Prostate gland (tissue), 2 donors: ENCODE data around the gene NOC4L. TPM values are rescaled to one million over a fixed set of nuclear protein-coding genes. Genes with fewer than 3 reads are reported as not detected.
A peak's percentile ranks its signal among the peaks of the same experiment; 100 is the strongest.

Experiments
- DNase-seq: peaks from one replicate; pipeline ENCODE4 v3.0.0-alpha.2; 2019; ENCODE audit warnings: low spot score
- H3K27ac ChIP-seq, 2 donors: fragments of 200-600 bp; sonication (generic); 2 replicates each; pipeline ENCODE4 v1.5.1; 2017 to 2019
- H3K27me3 ChIP-seq: fragments of 200-600 bp; sonication (generic); replicated peaks from 2 replicates; pipeline ENCODE4 v1.5.1; 2019; ENCODE audit not compliant: insufficient read depth
- H3K36me3 ChIP-seq, 2 donors: fragments of 200-600 bp; sonication (generic); 1 replicate in 1 of 2; 2 replicates in 1 of 2; pipeline versions ENCODE4 v1.5.1 to v1.8.1; 2017 to 2019
- H3K4me1 ChIP-seq: fragments of 200-600 bp; sonication (generic); replicated peaks from 2 replicates; pipeline ENCODE4 v1.5.1; 2019
- H3K4me3 ChIP-seq, 2 donors: fragments of 200-600 bp; sonication (generic); 2 replicates each; pipeline ENCODE4 v1.5.1; 2017 to 2019
- H3K9me3 ChIP-seq: fragments of 200-600 bp; sonication (generic); 2 replicates; pipeline ENCODE4 v1.5.1; 2017
- POLR2A ChIP-seq: fragments of 450-650 bp; IDR thresholded peaks from one replicate; pipeline ENCODE4 v1.6.1; 2016; ENCODE audit warnings: antibody characterized with exemption, mild to moderate bottlenecking
- POLR2AphosphoS5 ChIP-seq: sonication (generic); formaldehyde crosslinking; IDR thresholded peaks from one replicate; pipeline ENCODE4 v1.6.1; 2017; ENCODE audit warnings: antibody characterized with exemption
- WGBS: methylation state at CpG from one replicate; pipeline ENCODE4 v1.1.5; 2018; 5-methylcytosine and 5-hydroxymethylcytosine counted together
- intact Hi-C: fragments of 100-400 bp; cut with DNase I; formaldehyde crosslinking; loops from one replicate; pipeline ENCODE4 v1.14.2; 2022
- total RNA-seq, 2 donors: library from RNA; depleted of rRNA; stranded (reverse); fragments of >200 nt; gene quantifications; one replicate each; pipeline ENCODE4 v1.1.0, GENCODE V29; 2016
- TF ChIP-seq, protein P1 (sequence below), 4 experiments: fragments of 200-600 bp in 2 of 4; fragments of 450-650 bp in 2 of 4; sonication (generic) in 2 of 4; IDR thresholded peaks; 1 replicate in 3 of 4; 2 replicates in 1 of 4; pipeline ENCODE4 v1.5.1; 2016 to 2019; ENCODE audit warnings: antibody characterized with exemption in 4 of 4, mild to moderate bottlenecking in 2 of 4, moderate library complexity in 2 of 4

The NOC4L gene
- total RNA-seq, 2 donors from 2014 or later: 12.4 to 32.5 TPM

DNA sequence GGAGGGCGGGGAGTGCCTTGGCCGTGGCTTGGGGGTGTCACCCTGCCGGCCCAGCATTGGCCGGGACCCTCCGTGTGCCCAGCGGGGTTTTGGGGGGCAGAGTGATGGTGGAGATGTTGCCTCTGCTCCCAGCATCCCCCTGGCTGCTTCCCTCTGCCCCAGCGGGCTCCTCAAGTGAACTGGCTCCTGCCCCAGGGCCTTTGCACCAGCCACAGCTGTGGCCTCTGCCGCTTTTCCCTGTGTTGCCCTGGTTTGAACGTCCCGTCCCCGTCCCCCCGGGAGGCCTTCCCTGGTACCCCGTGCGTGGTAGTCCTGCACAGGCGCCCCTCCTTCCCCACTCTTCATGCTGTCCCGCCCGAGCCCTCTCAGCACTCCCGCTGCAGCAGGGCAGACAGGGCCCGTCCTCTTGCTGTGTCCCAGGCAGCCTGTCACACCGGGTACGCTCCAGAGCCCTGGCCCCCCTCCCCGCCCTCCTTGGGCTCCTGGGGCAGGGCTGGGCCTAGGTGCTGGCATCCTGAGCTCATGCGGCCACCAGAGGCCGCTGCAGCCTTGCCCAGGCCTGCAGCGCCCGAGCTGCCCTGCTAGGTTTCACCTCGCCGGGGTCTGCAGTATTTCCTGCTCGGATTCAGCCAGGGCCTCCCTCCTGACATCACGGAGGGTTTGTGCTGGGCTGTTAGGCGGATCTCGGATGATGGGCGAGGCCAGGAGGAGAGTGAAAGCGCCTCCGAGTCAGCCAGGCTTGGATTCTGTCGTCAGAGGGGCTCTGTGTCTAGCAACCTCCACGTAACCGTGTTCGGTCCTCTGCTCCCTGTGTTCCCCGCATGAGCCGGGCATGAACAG lies 9.5 kb downstream of the NOC4L start:
- Histone ChIP-seq H3K27ac (no peak overlapping the region), H3K27me3 (no peaks in the 10 kb centered on the region), H3K36me3 (no peaks in the 10 kb centered on the region), H3K4me1 (no peaks in the 10 kb centered on the region), H3K9me3 (no peaks in the 10 kb centered on the region), H3K4me3 (no peak overlapping the region)
- WGBS: 37% methylated on average over 41 of the region's 41 CpGs
- peak; percentile 38 for DNase-seq
- intact Hi-C loops: loop anchor here (10.0 kb wide), 4 partner anchors 221 to 461 kb away; partner anchors contain the start of genes LRCOL1 and P2RX2
- no peak for TF ChIP-seq POLR2A
- TF ChIP-seq, protein P1, sequence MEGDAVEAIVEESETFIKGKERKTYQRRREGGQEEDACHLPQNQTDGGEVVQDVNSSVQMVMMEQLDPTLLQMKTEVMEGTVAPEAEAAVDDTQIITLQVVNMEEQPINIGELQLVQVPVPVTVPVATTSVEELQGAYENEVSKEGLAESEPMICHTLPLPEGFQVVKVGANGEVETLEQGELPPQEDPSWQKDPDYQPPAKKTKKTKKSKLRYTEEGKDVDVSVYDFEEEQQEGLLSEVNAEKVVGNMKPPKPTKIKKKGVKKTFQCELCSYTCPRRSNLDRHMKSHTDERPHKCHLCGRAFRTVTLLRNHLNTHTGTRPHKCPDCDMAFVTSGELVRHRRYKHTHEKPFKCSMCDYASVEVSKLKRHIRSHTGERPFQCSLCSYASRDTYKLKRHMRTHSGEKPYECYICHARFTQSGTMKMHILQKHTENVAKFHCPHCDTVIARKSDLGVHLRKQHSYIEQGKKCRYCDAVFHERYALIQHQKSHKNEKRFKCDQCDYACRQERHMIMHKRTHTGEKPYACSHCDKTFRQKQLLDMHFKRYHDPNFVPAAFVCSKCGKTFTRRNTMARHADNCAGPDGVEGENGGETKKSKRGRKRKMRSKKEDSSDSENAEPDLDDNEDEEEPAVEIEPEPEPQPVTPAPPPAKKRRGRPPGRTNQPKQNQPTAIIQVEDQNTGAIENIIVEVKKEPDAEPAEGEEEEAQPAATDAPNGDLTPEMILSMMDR (IDR thresholded peaks at IDR 0.05): peak; percentile 75 to 94 (median 90)

DNA sequence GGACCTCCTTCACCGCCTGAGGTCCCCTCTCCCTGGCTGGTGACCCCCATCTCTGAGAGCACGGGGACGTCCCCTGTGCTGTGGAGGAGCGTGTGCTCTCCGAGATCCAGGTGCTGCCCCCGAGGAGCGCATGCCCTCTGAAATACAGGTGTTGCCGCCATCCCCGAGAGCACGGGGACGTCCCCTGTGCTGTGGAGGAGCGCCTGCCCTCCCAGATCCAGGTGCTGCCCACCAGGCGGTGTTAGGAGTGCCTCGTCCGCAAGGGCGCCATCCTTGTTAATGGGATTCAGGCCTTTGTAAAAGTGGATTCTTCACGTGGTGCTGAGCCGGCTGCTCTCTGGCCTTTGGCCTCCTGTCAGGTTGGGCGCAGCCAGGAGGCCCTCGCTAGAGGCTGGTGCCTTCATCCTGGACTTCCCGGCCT lies 10.1 kb downstream of the NOC4L start:
- H3K36me3 ChIP-seq: no peaks in the 10 kb centered on the region
- H3K27ac ChIP-seq: no peak overlapping the region
- no peak overlapping the region for H3K4me3 ChIP-seq
- H3K27me3 ChIP-seq: no peaks in the 10 kb centered on the region
- whole genome bisulfite sequencing: 73% methylated on average over 20 of the region's 21 CpGs
- no peaks in the 10 kb centered on the region for H3K4me1 ChIP-seq
- TF ChIP-seq POLR2A (no peak), POLR2AphosphoS5 (no peak)
- TF ChIP-seq, protein P1 (IDR thresholded peaks at IDR 0.05): no peak
- intact Hi-C loops: loop anchor here (10.0 kb wide), 4 partner anchors 220 to 460 kb away; partner anchors contain the start of genes LRCOL1 and P2RX2
- no peaks in the 10 kb centered on the region for H3K9me3 ChIP-seq
- DNase-seq: no peak

DNA sequence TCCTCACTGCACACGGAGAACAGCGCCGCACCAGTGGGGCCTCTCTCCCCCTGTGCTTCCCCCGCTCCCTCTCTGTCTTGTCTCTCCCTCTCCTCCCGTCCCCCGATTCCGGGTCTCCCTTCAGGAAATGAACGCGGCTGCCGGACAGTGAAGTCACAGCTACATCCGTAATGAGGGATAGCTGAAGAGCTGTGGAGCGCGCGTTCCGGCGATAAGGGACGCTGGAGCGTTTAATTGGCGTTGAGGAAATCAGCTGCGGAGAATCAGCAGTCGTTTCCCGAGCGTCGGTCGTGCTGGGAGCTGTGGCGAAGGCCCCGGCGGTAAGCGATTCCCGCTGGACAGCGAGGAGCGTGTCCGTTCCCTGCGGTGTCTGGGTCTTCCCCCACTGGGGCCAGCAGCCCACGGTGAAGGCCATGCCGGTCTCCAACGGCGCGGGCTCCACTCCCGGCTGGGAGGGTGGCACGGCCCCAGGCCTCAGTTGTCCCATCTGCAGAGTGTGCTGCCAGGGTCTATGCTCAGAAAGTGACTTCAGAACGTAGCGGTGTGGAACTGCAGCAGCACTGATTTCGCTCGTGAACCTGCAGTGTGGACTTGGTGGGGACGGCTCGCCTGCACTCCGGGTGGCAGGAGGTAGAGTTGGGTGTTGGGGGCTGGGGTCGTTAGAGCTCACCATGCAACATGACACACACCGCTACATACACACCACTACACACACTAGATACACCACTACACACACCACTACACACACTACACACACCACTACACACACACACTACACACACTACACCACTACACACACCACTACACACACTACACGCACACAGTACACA lies 10.9 kb downstream of the NOC4L start:
- Histone ChIP-seq H3K27ac (no peak overlapping the region), H3K36me3 (no peaks in the 10 kb centered on the region), H3K9me3 (no peaks in the 10 kb centered on the region), H3K4me3 (no peak overlapping the region), H3K27me3 (no peaks in the 10 kb centered on the region), H3K4me1 (no peaks in the 10 kb centered on the region)
- intact Hi-C loops: loop anchor here (10.0 kb wide), 4 partner anchors 220 to 460 kb away; partner anchors contain the start of genes LRCOL1 and P2RX2
- WGBS: 90% methylated on average over 50 of the region's 51 CpGs
- no peak for DNase-seq
- TF ChIP-seq, protein P1 (IDR thresholded peaks at IDR 0.05): no peak
- no peak for TF ChIP-seq POLR2A
- no peak for TF ChIP-seq POLR2AphosphoS5

DNA sequence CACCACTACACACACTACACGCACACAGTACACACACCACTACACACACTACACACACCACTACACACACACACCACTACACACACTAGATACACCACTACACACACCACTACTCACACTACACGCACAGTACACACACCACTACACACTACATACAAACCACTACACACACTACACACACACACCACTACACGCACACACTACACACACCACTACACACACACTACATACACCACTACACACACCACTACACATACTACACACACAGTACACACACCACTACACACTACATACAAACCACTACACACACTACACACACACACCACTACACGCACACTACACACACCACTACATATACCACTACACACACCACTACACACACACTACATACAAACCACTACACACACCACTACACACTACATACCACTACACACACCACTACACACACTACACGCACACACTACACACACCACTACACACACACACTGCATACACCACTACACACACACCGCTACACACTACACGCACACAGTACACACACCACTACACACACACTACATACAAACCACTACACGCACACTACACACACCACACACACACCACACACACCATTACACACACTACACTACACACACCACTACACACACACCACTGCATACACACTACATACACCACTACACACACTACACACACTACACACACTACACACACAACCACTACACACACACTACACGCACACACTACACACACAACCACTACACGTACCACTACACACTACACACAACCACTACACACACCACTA lies 11.7 kb downstream of the NOC4L start:
- Histone ChIP-seq H3K4me3 (no peak overlapping the region), H3K27ac (no peak overlapping the region), H3K9me3 (no peaks in the 10 kb centered on the region), H3K36me3 (no peaks in the 10 kb centered on the region), H3K4me1 (no peaks in the 10 kb centered on the region), H3K27me3 (no peaks in the 10 kb centered on the region)
- WGBS: 93% methylated on average over 10 of the region's 10 CpGs
- intact Hi-C loops: loop anchor here (10.0 kb wide), 4 partner anchors 219 to 459 kb away; partner anchors contain the start of genes LRCOL1 and P2RX2
- no peak for DNase-seq
- no peak for TF ChIP-seq POLR2AphosphoS5
- TF ChIP-seq, protein P1 (IDR thresholded peaks at IDR 0.05): no peak
- TF ChIP-seq POLR2A: no peak
